H1 (cell line): ENCODE measurements around the gene RNF208. TPM values are rescaled to one million over a fixed set of nuclear protein-coding genes. Genes with fewer than 3 reads are reported as not detected.

Source experiments
- CTCF ChIA-PET: fragments of 300-600 bp; sonication (Branson Sonifier 250); formaldehyde crosslinking; loops from one replicate; lab custom pipeline; 2021; ENCODE audit not compliant: partially characterized antibody; lab: Charles Lee
- POLR2A ChIA-PET: fragments of 300-600 bp; sonication (Branson Sonifier 250); formaldehyde crosslinking; loops from one replicate; lab custom pipeline; 2021; ENCODE audit warnings: inconsistent platforms; ENCODE audit not compliant: partially characterized antibody; lab: Charles Lee
- DNase-seq, 2 experiments: peaks; one replicate each; pipeline versions ENCODE4 v3.0.0 to v3.0.0-alpha.2; 2010 to 2022; ENCODE audit warnings: low spot score in 2 of 2, low read depth in 1 of 2, mixed read lengths in 1 of 2
- FAIRE-seq: peaks from 2 replicates; lab custom pipeline; 2011; peaks lifted over from hg19 to GRCh38; lab: Jason Lieb, UNC
- H2AFZ ChIP-seq: 2 replicates; pipeline ENCODE4 v1.8.1; 2012; ENCODE audit warnings: low read length, inconsistent platforms
- H2AK5ac ChIP-seq: 2 replicates; pipeline ENCODE4 v1.6.1; 2013; ENCODE audit warnings: low read depth, low read length
- H2BK120ac ChIP-seq: replicated peaks from 2 replicates; pipeline ENCODE3; 2013; ENCODE audit warnings: low read depth, low read length, inconsistent platforms
- H2BK12ac ChIP-seq: 2 replicates; pipeline ENCODE4 v1.6.1; 2013; ENCODE audit warnings: low read depth, low read length
- H2BK15ac ChIP-seq: 2 replicates; pipeline ENCODE4 v1.6.1; 2013; ENCODE audit warnings: low read length
- H2BK20ac ChIP-seq: 2 replicates; pipeline ENCODE4 v1.6.1; 2013; ENCODE audit warnings: low read length
- H2BK5ac ChIP-seq: 2 replicates; pipeline ENCODE4 v1.6.1; 2013; ENCODE audit warnings: low read depth, low read length
- H3K14ac ChIP-seq: 2 replicates; pipeline ENCODE4 v1.6.1; 2013; ENCODE audit warnings: inconsistent platforms; ENCODE audit not compliant: insufficient read length
- H3K18ac ChIP-seq: 2 replicates; pipeline ENCODE4 v1.6.1; 2013; ENCODE audit warnings: low read length; ENCODE audit errors: extremely low read depth
- H3K23ac ChIP-seq: 2 replicates; pipeline ENCODE4 v1.6.1; 2013; ENCODE audit warnings: inconsistent platforms; ENCODE audit not compliant: insufficient read length
- H3K23me2 ChIP-seq: 2 replicates; pipeline ENCODE4 v1.6.1; 2013; ENCODE audit warnings: low read depth, low read length
- H3K27ac ChIP-seq: 2 replicates; pipeline ENCODE4 v1.6.1; 2011; ENCODE audit warnings: low read depth, low read length, inconsistent platforms
- H3K27me3 ChIP-seq, 4 experiments: replicated peaks in 1 of 4; 1 replicate in 1 of 4; 2 replicates in 3 of 4; pipeline versions ENCODE4 v1.6.1 to v1.8.1; 2011 to 2013; ENCODE audit warnings: low read length in 3 of 4, mild to moderate bottlenecking in 3 of 4, inconsistent platforms in 2 of 4, mixed read lengths in 2 of 4, moderate library complexity in 1 of 4; ENCODE audit not compliant: control insufficient read depth in 3 of 4, insufficient read depth in 3 of 4; ENCODE audit errors: extremely low read depth in 1 of 4
- H3K36me3 ChIP-seq, 4 experiments: 2 replicates each; pipeline versions ENCODE4 v1.6.1 to v1.8.1; 2011 to 2013; ENCODE audit warnings: mild to moderate bottlenecking in 4 of 4, low read length in 3 of 4, moderate library complexity in 2 of 4, control low read depth in 1 of 4, inconsistent platforms in 1 of 4; ENCODE audit not compliant: insufficient read depth in 4 of 4, control insufficient read depth in 2 of 4
- H3K4ac ChIP-seq: replicated peaks from 2 replicates; pipeline ENCODE3; 2013; ENCODE audit warnings: low read length, low read depth, mixed read lengths, inconsistent platforms; ENCODE audit not compliant: insufficient read length
- H3K4me1 ChIP-seq, 4 experiments: replicated peaks in 1 of 4; 1 replicate in 1 of 4; 2 replicates in 3 of 4; pipeline versions ENCODE4 v1.6.1 to v1.8.1; 2011 to 2013; ENCODE audit warnings: low read length in 3 of 4, inconsistent platforms in 2 of 4, mixed read lengths in 1 of 4; ENCODE audit not compliant: insufficient read depth in 4 of 4, control insufficient read depth in 3 of 4
- H3K4me2 ChIP-seq, 2 experiments: 2 replicates each; pipeline versions ENCODE4 v1.6.1 to v1.8.1; 2011 to 2013; ENCODE audit warnings: low read depth in 2 of 2, low read length in 2 of 2, control low read depth in 1 of 2, inconsistent platforms in 1 of 2, mild to moderate bottlenecking in 1 of 2; ENCODE audit not compliant: insufficient read depth in 1 of 2
- H3K4me3 ChIP-seq, 4 experiments: fragments of 200-600, 300-600 bp in 1 of 4; sonication (generic), shearing (Covaris generic), sonication (Bioruptor Twin) in 1 of 4; 2 replicates each; pipeline versions ENCODE4 v1.5.1 to v1.8.1; 2011 to 2016; ENCODE audit warnings: low read length in 4 of 4, low read depth in 3 of 4, control low read depth in 2 of 4, inconsistent platforms in 2 of 4, mild to moderate bottlenecking in 2 of 4, mixed read lengths in 1 of 4, moderate library complexity in 1 of 4; ENCODE audit not compliant: insufficient read depth in 2 of 4; ENCODE audit errors: extremely low read depth in 1 of 4
- H3K56ac ChIP-seq: replicated peaks from 2 replicates; pipeline ENCODE3; 2013; ENCODE audit warnings: low read depth, mild to moderate bottlenecking, mixed read lengths, low read length, inconsistent platforms; ENCODE audit not compliant: insufficient read length
- H3K79me1 ChIP-seq: 2 replicates; pipeline ENCODE4 v1.6.1; 2013; ENCODE audit warnings: low read depth, low read length, control low read depth
- H3K79me2 ChIP-seq, 2 experiments: 2 replicates each; pipeline versions ENCODE4 v1.6.1 to v1.8.1; 2012 to 2013; ENCODE audit warnings: low read length in 2 of 2, mild to moderate bottlenecking in 2 of 2, inconsistent platforms in 1 of 2; ENCODE audit not compliant: insufficient read depth in 2 of 2, control insufficient read depth in 1 of 2
- H3K9ac ChIP-seq, 4 experiments: replicated peaks in 1 of 4; 1 replicate in 1 of 4; 2 replicates in 3 of 4; pipeline versions ENCODE4 v1.6.1 to v1.8.1; 2011 to 2013; ENCODE audit warnings: low read depth in 3 of 4, low read length in 3 of 4, control low read depth in 2 of 4, mild to moderate bottlenecking in 2 of 4, moderate library complexity in 2 of 4, inconsistent platforms in 1 of 4; ENCODE audit errors: extremely low read depth in 1 of 4
- H3K9me3 ChIP-seq, 2 experiments: 2 replicates each; pipeline versions ENCODE4 v1.6.1 to v1.8.1; 2012 to 2013; ENCODE audit warnings: mild to moderate bottlenecking in 2 of 2, moderate library complexity in 2 of 2, control low read depth in 1 of 2, inconsistent platforms in 1 of 2, low read depth in 1 of 2, low read length in 1 of 2, mixed read lengths in 1 of 2; ENCODE audit not compliant: insufficient read depth in 2 of 2
- H4K20me1 ChIP-seq, 2 experiments: replicated peaks in 1 of 2; 2 replicates each; pipeline versions ENCODE3 to v1.8.1; 2011 to 2013; ENCODE audit warnings: inconsistent platforms in 2 of 2, low read length in 2 of 2, mild to moderate bottlenecking in 1 of 2; ENCODE audit not compliant: insufficient read depth in 2 of 2, control insufficient read depth in 1 of 2
- H4K5ac ChIP-seq: 2 replicates; pipeline ENCODE4 v1.6.1; 2013; ENCODE audit warnings: low read length, low read depth, mixed read lengths, inconsistent platforms; ENCODE audit not compliant: insufficient read length
- H4K8ac ChIP-seq: 2 replicates; pipeline ENCODE4 v1.8.0; 2013; ENCODE audit warnings: mild to moderate bottlenecking, moderate library complexity, low read length, inconsistent platforms; ENCODE audit not compliant: insufficient read depth; ENCODE audit errors: extremely low read depth
- H4K91ac ChIP-seq: replicated peaks from 2 replicates; pipeline ENCODE3; 2013; ENCODE audit warnings: low read length, mixed read lengths, inconsistent platforms; ENCODE audit not compliant: insufficient read length
- ASH2L ChIP-seq: fragments of 200-600, 300-600 bp; sonication (generic); IDR thresholded peaks from one replicate; pipeline ENCODE4 v1.7.1; 2017; ENCODE audit warnings: low read length
- BCL11A ChIP-seq, 2 experiments: IDR thresholded peaks; one replicate each; pipeline ENCODE4 v1.6.1; 2011; ENCODE audit warnings: low read depth in 2 of 2, low read length in 2 of 2, mild to moderate bottlenecking in 2 of 2
- BRCA1 ChIP-seq: IDR thresholded peaks from 2 replicates; pipeline ENCODE4 v1.6.1; 2012; ENCODE audit warnings: low read depth, low read length, improper control_type of control experiment
- HDAC2 ChIP-seq, 2 experiments: fragments of 300-600 bp in 1 of 2; sonication (generic) in 1 of 2; IDR thresholded peaks; 2 replicates each; pipeline ENCODE4 v1.6.1; 2011 to 2012; ENCODE audit warnings: low read depth in 2 of 2, low read length in 2 of 2, mild to moderate bottlenecking in 2 of 2, moderate library complexity in 2 of 2, borderline replicate concordance in 1 of 2, inconsistent platforms in 1 of 2
- HDAC6 ChIP-seq: IDR thresholded peaks from one replicate; pipeline ENCODE4 v1.7.1; 2012; ENCODE audit warnings: low read depth, mild to moderate bottlenecking, inconsistent platforms, low read length, moderate library complexity
- KDM1A ChIP-seq: fragments of 200-600, 300-600 bp; sonication (generic); IDR thresholded peaks from 2 replicates; pipeline ENCODE4 v1.7.1; 2016; ENCODE audit warnings: mild to moderate bottlenecking, low read length, borderline replicate concordance
- KDM5A ChIP-seq: fragments of 200-600 bp; IDR thresholded peaks from 2 replicates; pipeline ENCODE4 v1.7.1; 2012; ENCODE audit warnings: mild to moderate bottlenecking, low read length, inconsistent platforms, mixed read lengths
- RNF2 ChIP-seq: fragments of 200-900, 300-1000 bp; sonication (generic); IDR thresholded peaks from 2 replicates; pipeline ENCODE4 v1.7.1; 2016; ENCODE audit warnings: borderline replicate concordance, low read depth, mild to moderate bottlenecking, antibody characterized with exemption, low read length; ENCODE audit not compliant: poor library complexity, severe bottlenecking; ENCODE audit errors: missing control alignments
- SAP30 ChIP-seq: fragments of 300-600 bp; sonication (generic); IDR thresholded peaks from 2 replicates; pipeline ENCODE4 v1.7.1; 2012; ENCODE audit warnings: low read length, moderate library complexity, mild to moderate bottlenecking, inconsistent platforms; ENCODE audit not compliant: insufficient read depth, insufficient replicate concordance
- WGBS, 2 experiments: shearing (Covaris generic) in 1 of 2; methylation state at CpG; one replicate each; pipeline versions ENCODE4 v1.1.6 to v1.1.7; 2013 to 2015; ENCODE audit warnings: low lambda C conversion rate in 2 of 2, mixed read lengths in 2 of 2, inconsistent platforms in 1 of 2, low coverage in 1 of 2, missing lambda C conversion rate in 1 of 2; ENCODE audit not compliant: insufficient replicate concordance in 2 of 2, insufficient coverage in 1 of 2, insufficient read length in 1 of 2; ENCODE audit errors: extremely low coverage in 1 of 2, missing lambda C conversion rate in 1 of 2; 5-methylcytosine and 5-hydroxymethylcytosine counted together
- polyA plus RNA-seq, 7 experiments: library from polyadenylated mRNA; depleted of rRNA in 3 of 7; stranded (reverse) in 5 of 7; unstranded in 2 of 7; fragments of >200 nt in 5 of 7; fragments of 200-250 nt in 2 of 7; gene quantifications; 1 replicate in 5 of 7; 2 replicates in 1 of 7; 4 replicates in 1 of 7; pipeline versions ENCODE4 v1.2.1 to v1.2.3, GENCODE V29; 2011 to 2013; ENCODE audit warnings: missing spikeins in 2 of 7, mixed read lengths in 2 of 7
- total RNA-seq: library from RNA; stranded (reverse); fragmentation: NEBNext Ultra II Directional; extraction: Animal tissue kit (Norgen Biotek cat#: 25700); gene quantifications from 2 replicates; pipeline ENCODE4 v1.2.1, GENCODE V29; 2021

Gene RNF208
- total and polyA plus RNA-seq, 2 of the 8 experiments (the other 6 are each of a cell fraction or from before 2014, with no cell fraction given): 2.7 to 7.7 TPM

GRCh38 chr9:137255448-137256114 is 33.5 kb upstream of the RNF208 start:
- FAIRE-seq (no peak), DNase-seq (no peak)
- H2BK5ac ChIP-seq: no peak overlapping the region
- H3K4ac ChIP-seq: no peak overlapping the region
- H3K23me2 ChIP-seq: peaks cover 14% of the 10 kb centered on the region; the same call in 1 of the 2 replicates
- H2AK5ac ChIP-seq: no peak overlapping the region
- H4K91ac ChIP-seq: no peak overlapping the region
- peaks cover 0 to 7% (median 0%) of the 10 kb centered on the region in 4 experiments; a peak in 2 of 7 replicates for H3K27me3 ChIP-seq
- H3K79me1 ChIP-seq: peaks cover 9% of the 10 kb centered on the region
- H2AFZ ChIP-seq: no peak overlapping the region
- no peak overlapping the region for H3K14ac ChIP-seq
- H3K4me1 ChIP-seq: peaks cover 0 to 21% (median 16%) of the 10 kb centered on the region in 4 experiments; a peak in 5 of 7 replicates
- H3K18ac ChIP-seq: no peak overlapping the region
- H2BK120ac ChIP-seq: no peak overlapping the region
- peak overlapping the region; percentile 58 for H4K8ac ChIP-seq
- WGBS, 2 experiments: 11% methylated on average over 33 of the region's 51 CpGs; no CpG with 5 or more reads in 1 of the 2 experiments
- H3K4me3 ChIP-seq: peak overlapping the region; percentile 52 to 100 (median 82)
- CTCF ChIA-PET: interaction anchor here (0.6 to 4.7 kb wide), 18 partner anchors 8 to 229 kb away, joined by 3 to 28 read pairs (median 4); partner anchors contain the start of genes ABCA2, RNF224 and TOR4A
- peaks cover 3 to 17% (median 12%) of the 10 kb centered on the region in 4 experiments; a peak in 6 of 8 replicates for H3K36me3 ChIP-seq
- H3K9me3 ChIP-seq: no peaks in the 10 kb centered on the region
- H3K27ac ChIP-seq: peak overlapping the region; percentile 83; the same call in 1 of the 2 replicates
- no peak overlapping the region for H2BK12ac ChIP-seq
- H3K23ac ChIP-seq: no peak overlapping the region
- peaks cover 0 to 4% of the 10 kb centered on the region in 2 experiments for H4K20me1 ChIP-seq
- peak overlapping the region; percentile 80 to 92 for H3K4me2 ChIP-seq
- no peak overlapping the region for H4K5ac ChIP-seq
- peak overlapping the region; percentile 0 to 75 (median 62) for H3K9ac ChIP-seq
- H2BK20ac ChIP-seq: no peak overlapping the region
- peaks cover 0 to 13% of the 10 kb centered on the region in 2 experiments; a peak in 2 of 4 replicates for H3K79me2 ChIP-seq
- no peak overlapping the region for H3K56ac ChIP-seq
- no peak overlapping the region for H2BK15ac ChIP-seq
- POLR2A ChIA-PET: interaction anchor here (1.3 to 69.9 kb wide), 5 partner anchors 1 to 47 kb away, joined by 3 to 1462 read pairs (median 5); partner anchors contain the start of genes CYSRT1, NDOR1, NELFB and RNF208
- TF ChIP-seq HDAC2 (IDR thresholded peaks at IDR 0.05; ENCODE audit: borderline replicate concordance in 1 of 2, low read depth in 2 of 2, low read length in 2 of 2) (no peak), HDAC6 (no peak), BCL11A (IDR thresholded peaks at IDR 0.05; ENCODE audit: low read depth in 2 of 2, low read length in 2 of 2) (no peak), RNF2 (no peak), BRCA1 (no peak), ASH2L (no peak), SAP30 (peak; percentile 43), KDM1A (no peak), KDM5A (peak; percentile 48)
